ENCODE results near the gene SCCPDH.

DNA sequence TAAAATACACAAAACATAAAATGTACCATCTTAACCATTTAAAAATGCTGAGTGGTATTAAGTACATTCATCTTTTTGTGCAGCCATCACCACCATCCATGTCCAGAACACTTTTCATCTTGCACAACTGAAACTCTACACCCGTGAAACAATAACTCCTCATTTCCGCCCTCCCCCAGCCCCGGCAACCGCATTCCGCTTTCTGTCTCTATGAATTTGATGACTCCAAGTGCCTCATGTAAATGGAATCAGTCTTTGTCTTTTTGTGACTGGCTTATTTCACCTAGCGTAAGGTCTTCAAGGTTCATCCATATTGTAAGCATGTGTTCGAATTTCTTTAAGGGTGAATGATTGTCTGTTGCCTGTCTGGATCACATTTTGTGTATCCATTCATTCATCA, 37.2 kb downstream of the SCCPDH start:
- TF ChIP-seq, protein P1, sequence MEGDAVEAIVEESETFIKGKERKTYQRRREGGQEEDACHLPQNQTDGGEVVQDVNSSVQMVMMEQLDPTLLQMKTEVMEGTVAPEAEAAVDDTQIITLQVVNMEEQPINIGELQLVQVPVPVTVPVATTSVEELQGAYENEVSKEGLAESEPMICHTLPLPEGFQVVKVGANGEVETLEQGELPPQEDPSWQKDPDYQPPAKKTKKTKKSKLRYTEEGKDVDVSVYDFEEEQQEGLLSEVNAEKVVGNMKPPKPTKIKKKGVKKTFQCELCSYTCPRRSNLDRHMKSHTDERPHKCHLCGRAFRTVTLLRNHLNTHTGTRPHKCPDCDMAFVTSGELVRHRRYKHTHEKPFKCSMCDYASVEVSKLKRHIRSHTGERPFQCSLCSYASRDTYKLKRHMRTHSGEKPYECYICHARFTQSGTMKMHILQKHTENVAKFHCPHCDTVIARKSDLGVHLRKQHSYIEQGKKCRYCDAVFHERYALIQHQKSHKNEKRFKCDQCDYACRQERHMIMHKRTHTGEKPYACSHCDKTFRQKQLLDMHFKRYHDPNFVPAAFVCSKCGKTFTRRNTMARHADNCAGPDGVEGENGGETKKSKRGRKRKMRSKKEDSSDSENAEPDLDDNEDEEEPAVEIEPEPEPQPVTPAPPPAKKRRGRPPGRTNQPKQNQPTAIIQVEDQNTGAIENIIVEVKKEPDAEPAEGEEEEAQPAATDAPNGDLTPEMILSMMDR (IDR thresholded peaks at IDR 0.05): no peak
- TF ChIP-seq TEAD4 (CRISPR knock-in tag; IDR thresholded peaks at IDR 0.05): no peak
- no peak for TF ChIP-seq ETV6 (CRISPR knock-in tag; IDR thresholded peaks at IDR 0.05)
- TF ChIP-seq ESRRA (CRISPR knock-in tag; IDR thresholded peaks at IDR 0.05; ENCODE audit: borderline replicate concordance): no peak
- TF ChIP-seq, protein P2, sequence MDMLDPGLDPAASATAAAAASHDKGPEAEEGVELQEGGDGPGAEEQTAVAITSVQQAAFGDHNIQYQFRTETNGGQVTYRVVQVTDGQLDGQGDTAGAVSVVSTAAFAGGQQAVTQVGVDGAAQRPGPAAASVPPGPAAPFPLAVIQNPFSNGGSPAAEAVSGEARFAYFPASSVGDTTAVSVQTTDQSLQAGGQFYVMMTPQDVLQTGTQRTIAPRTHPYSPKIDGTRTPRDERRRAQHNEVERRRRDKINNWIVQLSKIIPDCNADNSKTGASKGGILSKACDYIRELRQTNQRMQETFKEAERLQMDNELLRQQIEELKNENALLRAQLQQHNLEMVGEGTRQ (CRISPR knock-in tag; IDR thresholded peaks at IDR 0.05): no peak
- TF ChIP-seq SP1 (CRISPR knock-in tag; conservative IDR thresholded peaks at IDR 0.05): no peak
- TF ChIP-seq, protein P3, sequence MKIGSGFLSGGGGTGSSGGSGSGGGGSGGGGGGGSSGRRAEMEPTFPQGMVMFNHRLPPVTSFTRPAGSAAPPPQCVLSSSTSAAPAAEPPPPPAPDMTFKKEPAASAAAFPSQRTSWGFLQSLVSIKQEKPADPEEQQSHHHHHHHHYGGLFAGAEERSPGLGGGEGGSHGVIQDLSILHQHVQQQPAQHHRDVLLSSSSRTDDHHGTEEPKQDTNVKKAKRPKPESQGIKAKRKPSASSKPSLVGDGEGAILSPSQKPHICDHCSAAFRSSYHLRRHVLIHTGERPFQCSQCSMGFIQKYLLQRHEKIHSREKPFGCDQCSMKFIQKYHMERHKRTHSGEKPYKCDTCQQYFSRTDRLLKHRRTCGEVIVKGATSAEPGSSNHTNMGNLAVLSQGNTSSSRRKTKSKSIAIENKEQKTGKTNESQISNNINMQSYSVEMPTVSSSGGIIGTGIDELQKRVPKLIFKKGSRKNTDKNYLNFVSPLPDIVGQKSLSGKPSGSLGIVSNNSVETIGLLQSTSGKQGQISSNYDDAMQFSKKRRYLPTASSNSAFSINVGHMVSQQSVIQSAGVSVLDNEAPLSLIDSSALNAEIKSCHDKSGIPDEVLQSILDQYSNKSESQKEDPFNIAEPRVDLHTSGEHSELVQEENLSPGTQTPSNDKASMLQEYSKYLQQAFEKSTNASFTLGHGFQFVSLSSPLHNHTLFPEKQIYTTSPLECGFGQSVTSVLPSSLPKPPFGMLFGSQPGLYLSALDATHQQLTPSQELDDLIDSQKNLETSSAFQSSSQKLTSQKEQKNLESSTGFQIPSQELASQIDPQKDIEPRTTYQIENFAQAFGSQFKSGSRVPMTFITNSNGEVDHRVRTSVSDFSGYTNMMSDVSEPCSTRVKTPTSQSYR (CRISPR knock-in tag; IDR thresholded peaks at IDR 0.05): no peak
- TF ChIP-seq NFATC4 (CRISPR knock-in tag; IDR thresholded peaks at IDR 0.05): no peak
- no peak for TF ChIP-seq ELF4 (CRISPR knock-in tag; IDR thresholded peaks at IDR 0.05; ENCODE audit: low read depth)
- TF ChIP-seq, protein P4, sequence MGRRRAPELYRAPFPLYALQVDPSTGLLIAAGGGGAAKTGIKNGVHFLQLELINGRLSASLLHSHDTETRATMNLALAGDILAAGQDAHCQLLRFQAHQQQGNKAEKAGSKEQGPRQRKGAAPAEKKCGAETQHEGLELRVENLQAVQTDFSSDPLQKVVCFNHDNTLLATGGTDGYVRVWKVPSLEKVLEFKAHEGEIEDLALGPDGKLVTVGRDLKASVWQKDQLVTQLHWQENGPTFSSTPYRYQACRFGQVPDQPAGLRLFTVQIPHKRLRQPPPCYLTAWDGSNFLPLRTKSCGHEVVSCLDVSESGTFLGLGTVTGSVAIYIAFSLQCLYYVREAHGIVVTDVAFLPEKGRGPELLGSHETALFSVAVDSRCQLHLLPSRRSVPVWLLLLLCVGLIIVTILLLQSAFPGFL (CRISPR knock-in tag; IDR thresholded peaks at IDR 0.05; ENCODE audit: borderline replicate concordance): no peak

Measured in WTC11 (cell line).